Testis (tissue), 3 donors: ENCODE data around the gene CBR3. TPM values are rescaled to one million over a fixed set of nuclear protein-coding genes. Genes with fewer than 3 reads are reported as not detected.

Experiments
- DNase-seq: peaks from one replicate; pipeline ENCODE4 v3.0.0-alpha.2; 2019
- H3K27ac ChIP-seq, 2 donors: fragments of 200-600 bp; sonication (generic); one replicate each; pipeline ENCODE4 v1.5.1; 2019
- H3K27me3 ChIP-seq: fragments of 200-600 bp; sonication (generic); one replicate; pipeline ENCODE4 v1.5.1; 2019
- H3K36me3 ChIP-seq: fragments of 200-600 bp; sonication (generic); one replicate; pipeline ENCODE4 v1.5.1; 2017; ENCODE audit warnings: low read depth; ENCODE audit errors: missing control alignments
- H3K4me1 ChIP-seq: fragments of 200-600 bp; sonication (generic); one replicate; pipeline ENCODE4 v1.5.1; 2019
- H3K4me3 ChIP-seq, 2 donors: fragments of 200-600 bp; sonication (generic); one replicate each; pipeline ENCODE4 v1.5.1; 2017 to 2019
- H3K9me3 ChIP-seq: fragments of 200-600 bp; sonication (generic); one replicate; pipeline ENCODE4 v1.5.1; 2017
- CTCF ChIP-seq, 3 experiments: fragments of 450-650 bp in 2 of 3; fragments of 200-600 bp in 1 of 3; sonication (generic) in 1 of 3; IDR thresholded peaks; one replicate each; pipeline ENCODE4 v1.5.1; 2016 to 2019; ENCODE audit warnings: antibody characterized with exemption in 3 of 3, mild to moderate bottlenecking in 2 of 3, moderate library complexity in 1 of 3
- POLR2A ChIP-seq: fragments of 450-650 bp; IDR thresholded peaks from one replicate; pipeline ENCODE4 v1.6.1; 2017; ENCODE audit warnings: antibody characterized with exemption, mild to moderate bottlenecking, moderate library complexity
- WGBS, 2 donors: methylation state at CpG; one replicate each; pipeline ENCODE4 v1.1.5; 2018; 5-methylcytosine and 5-hydroxymethylcytosine counted together
- intact Hi-C: fragments of 100-400 bp; cut with DNase I; formaldehyde crosslinking; loops from one replicate; pipeline ENCODE4 v1.15.1; 2023; ENCODE audit warnings: low total_unique reads
- polyA plus RNA-seq: library from polyadenylated mRNA; stranded (reverse); fragments of 350-450 nt; fragmentation: Illumina TruSeq; extraction: RNeasy Lipid Tissue Mini Kit (QIAGEN cat#74804); gene quantifications from one replicate; pipeline ENCODE4 v1.2.3, GENCODE V29; 2014; ENCODE audit warnings: low read depth, low replicate concordance; ENCODE audit not compliant: insufficient read depth
- total RNA-seq, 2 donors: library from RNA; depleted of rRNA; stranded (reverse); fragments of >200 nt; gene quantifications; one replicate each; pipeline ENCODE4 v1.2.3, GENCODE V29; 2016

The CBR3 gene
- total and polyA plus RNA-seq, 3 donors from 2014 or later: 2.8 to 10.7 (median 6.9) TPM

- H3K27me3 ChIP-seq: no peaks in the 10 kb centered on the region
- H3K4me3 ChIP-seq: no peak overlapping the region
- WGBS, 2 donors: 74 to 91% methylated on average over 5 to 7 of the region's 7 CpGs
- no peak for DNase-seq
- TF ChIP-seq POLR2A (no peak), CTCF (IDR thresholded peaks at IDR 0.05) (no peak)
- no peak overlapping the region for H3K27ac ChIP-seq
- intact Hi-C loops: no loop called here
- no peaks in the 10 kb centered on the region for H3K36me3 ChIP-seq
- no peaks in the 10 kb centered on the region for H3K4me1 ChIP-seq
- H3K9me3 ChIP-seq: no peaks in the 10 kb centered on the region
These were observed 41.1 kb downstream of the CBR3 start for GRCh38 chr21:36175771-36176565.

GRCh38 chr21:36178349-36178748, 43.5 kb downstream of the CBR3 start:
- H3K9me3 ChIP-seq: no peaks in the 10 kb centered on the region
- H3K4me3 ChIP-seq: no peak overlapping the region
- 98 to 100% methylated on average over 2 of the region's 2 CpGs for WGBS, 2 donors
- no peaks in the 10 kb centered on the region for H3K4me1 ChIP-seq
- DNase-seq: no peak
- TF ChIP-seq POLR2A: no peak
- no peak for TF ChIP-seq CTCF (IDR thresholded peaks at IDR 0.05)
- no peak overlapping the region for H3K27ac ChIP-seq
- H3K36me3 ChIP-seq: no peaks in the 10 kb centered on the region
- no peaks in the 10 kb centered on the region for H3K27me3 ChIP-seq
- intact Hi-C loops: no loop called here

GRCh38 chr21:36179145-36179544, 44.3 kb downstream of the CBR3 start:
- no peak for DNase-seq
- Histone ChIP-seq H3K27ac (no peak overlapping the region), H3K27me3 (no peaks in the 10 kb centered on the region), H3K36me3 (no peaks in the 10 kb centered on the region), H3K9me3 (no peaks in the 10 kb centered on the region), H3K4me1 (no peaks in the 10 kb centered on the region), H3K4me3 (no peak overlapping the region)
- TF ChIP-seq CTCF (IDR thresholded peaks at IDR 0.05) (no peak), POLR2A (no peak)
- intact Hi-C loops: no loop called here

- no peak overlapping the region for H3K4me3 ChIP-seq
- 92 to 98% methylated on average over 5 of the region's 5 CpGs for WGBS, 2 donors
- no peaks in the 10 kb centered on the region for H3K36me3 ChIP-seq
- H3K27ac ChIP-seq: no peak overlapping the region
- no peak for TF ChIP-seq CTCF (IDR thresholded peaks at IDR 0.05)
- TF ChIP-seq POLR2A: no peak
- no peak for DNase-seq
- no peaks in the 10 kb centered on the region for H3K27me3 ChIP-seq
- no peaks in the 10 kb centered on the region for H3K4me1 ChIP-seq
- intact Hi-C loops: no loop called here
- H3K9me3 ChIP-seq: no peaks in the 10 kb centered on the region
These were observed 46.1 kb downstream of the CBR3 start for GRCh38 chr21:36180963-36181362.
